SW 1271 (cell line): Measurements from ENCODE around the gene CLRN3.

Experiments used
- DNase-seq, 2 experiments: peaks; one replicate each; lab custom pipeline; 2025; lab: John Stamatoyannopoulos, UW

Gene CLRN3

DNA sequence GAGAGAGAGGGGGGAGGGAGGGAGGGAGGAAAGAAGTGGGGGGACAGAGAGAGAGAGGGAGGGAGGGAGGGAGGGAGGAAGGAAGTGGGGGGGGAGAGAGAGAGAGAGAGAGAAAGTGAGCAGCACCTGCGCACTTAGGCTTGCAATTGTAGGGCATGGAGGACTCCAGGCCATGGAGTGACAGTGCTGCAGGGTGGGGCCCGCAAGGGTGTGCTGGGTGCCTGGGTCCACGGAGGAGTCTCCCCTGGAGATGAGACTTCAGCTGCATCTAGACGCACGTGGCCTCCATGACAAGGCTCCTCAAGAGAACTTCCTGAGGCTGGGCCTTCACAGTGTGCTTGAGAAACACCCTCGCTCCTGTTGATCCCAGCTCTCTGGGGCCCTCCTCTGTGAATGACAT, 44.5 kb downstream of the CLRN3 start:
- no peak for DNase-seq

GRCh38 chr10:127845756-127846155, 47.0 kb downstream of the CLRN3 start:
- no peak for DNase-seq

GRCh38 chr10:127840884-127841283, 51.9 kb downstream of the CLRN3 start:
- no peak for DNase-seq

DNA sequence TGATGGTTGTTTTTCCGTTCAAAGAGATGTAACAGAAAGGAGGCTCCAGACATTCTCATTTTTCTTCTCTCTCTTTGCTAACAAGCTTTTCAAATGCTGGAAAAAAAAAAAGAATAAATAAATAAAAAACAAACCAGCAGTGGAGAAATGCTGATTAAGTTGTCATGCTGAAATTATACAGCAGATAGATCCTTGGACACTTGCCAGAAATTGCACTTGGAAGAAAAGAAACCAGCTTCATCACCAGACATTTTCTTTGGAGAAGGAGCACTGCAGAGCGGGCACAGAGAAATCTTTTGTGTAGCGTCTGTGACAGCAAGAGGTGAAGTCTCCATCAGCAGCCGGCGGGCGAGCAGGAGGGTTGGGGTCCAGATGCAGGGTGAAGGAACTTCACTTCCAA, 55.8 kb downstream of the CLRN3 start:
- no peak for DNase-seq

DNA sequence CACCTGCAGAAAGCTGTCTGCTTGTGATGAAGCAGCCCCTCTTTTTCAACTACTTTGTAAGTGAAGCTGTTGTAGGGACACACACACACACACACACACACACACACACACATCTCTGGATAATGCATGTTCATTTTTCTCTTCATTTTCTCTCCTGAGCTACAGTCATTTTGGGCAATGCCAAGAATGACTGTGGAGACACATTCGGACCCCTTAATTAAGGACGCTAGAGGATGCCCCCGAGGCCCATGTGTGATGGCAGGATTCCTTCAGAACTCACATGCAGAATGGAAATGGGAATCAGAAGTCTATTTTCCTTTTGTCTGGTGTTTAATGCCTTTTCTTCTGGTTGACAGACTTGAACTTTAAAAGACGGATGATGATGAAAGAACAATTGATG, 56.6 kb downstream of the CLRN3 start:
- no peak for DNase-seq

GRCh38 chr10:127834791-127835190, 58.0 kb downstream of the CLRN3 start:
- no peak for DNase-seq

DNA sequence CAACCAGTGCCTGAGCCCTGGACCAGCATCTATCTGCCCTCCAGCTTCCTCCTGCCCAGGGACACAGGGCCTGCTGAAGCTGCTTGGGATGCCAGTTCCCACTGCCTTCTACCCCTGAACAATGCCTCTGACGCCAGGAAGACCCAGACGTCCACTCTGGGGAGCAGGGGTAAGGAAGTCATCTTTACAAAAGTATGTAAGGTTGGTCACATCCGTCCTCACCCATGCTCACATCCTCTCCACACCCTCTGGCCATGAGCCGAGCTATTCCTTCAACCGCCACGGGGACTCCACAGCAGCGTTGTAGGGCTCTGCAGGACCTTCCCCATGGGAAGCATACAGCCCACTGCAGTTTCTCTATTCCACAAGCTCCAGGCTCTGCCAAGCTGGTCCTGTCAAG, 58.5 kb downstream of the CLRN3 start:
- no peak for DNase-seq

DNA sequence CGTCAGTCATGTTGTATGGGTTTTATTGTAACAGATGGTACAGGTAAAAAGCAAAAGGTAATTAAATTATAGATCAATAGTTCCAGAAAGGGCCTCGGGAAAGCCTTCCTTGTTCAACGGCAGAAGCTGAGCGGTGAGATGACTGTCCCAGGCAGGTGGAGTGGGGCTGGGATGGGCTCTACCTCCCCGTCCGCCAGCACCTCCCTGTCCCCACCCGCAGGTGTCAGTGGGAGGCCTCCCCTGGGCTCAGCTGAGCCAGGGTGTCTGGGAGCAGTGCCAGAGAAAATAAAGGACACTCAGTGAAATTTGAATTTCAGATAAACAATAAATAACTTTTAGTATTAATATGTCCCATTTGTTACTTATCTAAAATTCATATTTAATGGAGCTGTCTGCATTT, 58.9 kb downstream of the CLRN3 start:
- no peak for DNase-seq

DNA sequence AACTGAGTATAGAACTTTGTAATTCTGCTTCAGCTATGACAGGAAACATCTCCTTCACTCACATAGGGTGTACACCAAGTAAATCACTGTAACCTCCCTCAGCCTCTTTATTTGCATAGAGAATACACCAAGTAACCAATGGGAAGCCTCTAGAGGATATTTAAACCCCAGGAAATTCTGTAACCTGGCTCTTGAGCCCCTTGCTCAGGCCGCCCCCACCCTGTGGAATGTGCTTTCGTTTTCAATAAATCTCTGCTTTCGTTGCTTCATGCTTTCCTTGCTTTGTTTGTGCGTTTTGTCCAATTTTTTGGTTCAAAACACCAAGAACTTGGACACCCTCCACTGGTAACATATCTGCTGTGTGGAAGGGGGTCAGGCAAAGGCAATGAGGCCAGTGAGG, 60.2 kb downstream of the CLRN3 start:
- no peak for DNase-seq

DNA sequence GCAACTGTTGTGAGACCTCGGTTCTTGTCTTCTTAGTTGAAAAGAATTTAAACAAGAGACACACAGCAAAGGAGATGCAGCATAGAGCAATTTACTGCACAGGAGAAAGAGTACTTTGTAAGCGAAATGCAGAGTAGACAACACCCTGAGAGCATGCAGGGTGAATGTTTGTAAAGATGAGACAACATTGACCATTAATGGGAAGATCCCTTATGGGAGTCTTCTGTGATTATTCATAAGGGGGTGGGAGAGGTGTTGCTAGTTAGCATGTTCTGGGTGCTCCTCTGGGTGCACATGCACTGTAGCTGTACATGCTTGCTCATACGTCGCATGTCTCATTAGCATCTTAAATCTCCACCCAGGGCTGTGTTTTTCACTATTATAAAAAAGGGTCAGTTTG, 62.3 kb downstream of the CLRN3 start:
- DNase-seq: no peak
